ENCODE measurements around the gene GATB.

The GATB gene

DNA sequence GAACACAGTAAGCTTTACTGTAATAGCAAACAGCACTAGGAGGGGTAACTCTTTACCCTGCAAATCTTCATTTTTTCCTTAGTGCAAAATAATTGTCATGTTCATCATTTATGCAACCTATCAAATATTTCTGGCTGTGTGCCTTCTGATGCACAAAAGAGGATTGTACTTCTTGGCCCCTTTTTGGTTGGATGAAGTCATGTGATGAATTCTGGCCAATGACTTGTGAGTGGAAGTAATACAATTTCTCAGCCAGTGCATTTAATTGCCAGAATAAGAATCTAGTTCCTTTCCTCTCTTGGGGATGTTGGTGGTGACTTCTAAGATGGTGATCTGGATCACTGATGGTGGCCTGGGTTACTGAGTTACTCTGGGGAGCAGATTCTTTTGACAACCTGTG lies 37.0 kb upstream of the GATB start:
- POLR2A ChIA-PET, result no interaction called here
- Histone ChIP-seq H3K4me1 (ENCODE audit: control insufficient read depth, insufficient read depth, low read length) (no peaks in the 10 kb centered on the region), H3K9me3 (ENCODE audit: control insufficient read depth, insufficient read depth, low read depth, low read length) (no peaks in the 10 kb centered on the region), H3K27ac (ENCODE audit: extremely low read depth, low read depth, low read length) (no peak overlapping the region), H3K36me3 (ENCODE audit: control insufficient read depth in 2 of 2, insufficient read depth in 1 of 2, low read length in 2 of 2) (no peaks in the 10 kb centered on the region), H3K4me3 (ENCODE audit: low read depth, low read length) (no peak overlapping the region)
- TF ChIP-seq KLF16 (tag by site-specific recombination; IDR thresholded peaks at IDR 0.05) (no peak), ZNF776 (tag by site-specific recombination; IDR thresholded peaks at IDR 0.05; ENCODE audit: borderline replicate concordance) (no peak), PRDM6 (tag by site-specific recombination; IDR thresholded peaks at IDR 0.05) (no peak)
- TF ChIP-seq, protein P1, sequence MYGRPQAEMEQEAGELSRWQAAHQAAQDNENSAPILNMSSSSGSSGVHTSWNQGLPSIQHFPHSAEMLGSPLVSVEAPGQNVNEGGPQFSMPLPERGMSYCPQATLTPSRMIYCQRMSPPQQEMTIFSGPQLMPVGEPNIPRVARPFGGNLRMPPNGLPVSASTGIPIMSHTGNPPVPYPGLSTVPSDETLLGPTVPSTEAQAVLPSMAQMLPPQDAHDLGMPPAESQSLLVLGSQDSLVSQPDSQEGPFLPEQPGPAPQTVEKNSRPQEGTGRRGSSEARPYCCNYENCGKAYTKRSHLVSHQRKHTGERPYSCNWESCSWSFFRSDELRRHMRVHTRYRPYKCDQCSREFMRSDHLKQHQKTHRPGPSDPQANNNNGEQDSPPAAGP (tag by site-specific recombination; IDR thresholded peaks at IDR 0.05), result no peak
- CTCF ChIA-PET, result no interaction called here

- Histone ChIP-seq H3K9me3 (ENCODE audit: control insufficient read depth, insufficient read depth, low read depth, low read length) (no peaks in the 10 kb centered on the region), H3K27ac (ENCODE audit: extremely low read depth, low read depth, low read length) (no peak overlapping the region), H3K36me3 (ENCODE audit: control insufficient read depth in 2 of 2, insufficient read depth in 1 of 2, low read length in 2 of 2) (no peaks in the 10 kb centered on the region), H3K4me3 (ENCODE audit: low read depth, low read length) (no peak overlapping the region), H3K4me1 (ENCODE audit: control insufficient read depth, insufficient read depth, low read length) (no peaks in the 10 kb centered on the region)
- TF ChIP-seq OSR2 (tag by site-specific recombination; IDR thresholded peaks at IDR 0.05) (no peak), ZBTB17 (tag by site-specific recombination; IDR thresholded peaks at IDR 0.05) (no peak), ZNF423 (tag by site-specific recombination; IDR thresholded peaks at IDR 0.05) (no peak), ZNF18 (tag by site-specific recombination; IDR thresholded peaks at IDR 0.05) (no peak), ZFP3 (tag by site-specific recombination; IDR thresholded peaks at IDR 0.05; ENCODE audit: low read depth) (no peak), ZEB2 (tag by site-specific recombination; IDR thresholded peaks at IDR 0.05) (no peak), ZNF529 (tag by site-specific recombination; IDR thresholded peaks at IDR 0.05; ENCODE audit: insufficient replicate concordance) (no peak), MZF1 (tag by site-specific recombination; IDR thresholded peaks at IDR 0.05; ENCODE audit: borderline replicate concordance) (no peak), ZNF175 (tag by site-specific recombination; IDR thresholded peaks at IDR 0.05) (no peak), ZBTB48 (tag by site-specific recombination; IDR thresholded peaks at IDR 0.05) (no peak)
- TF ChIP-seq, protein P2, sequence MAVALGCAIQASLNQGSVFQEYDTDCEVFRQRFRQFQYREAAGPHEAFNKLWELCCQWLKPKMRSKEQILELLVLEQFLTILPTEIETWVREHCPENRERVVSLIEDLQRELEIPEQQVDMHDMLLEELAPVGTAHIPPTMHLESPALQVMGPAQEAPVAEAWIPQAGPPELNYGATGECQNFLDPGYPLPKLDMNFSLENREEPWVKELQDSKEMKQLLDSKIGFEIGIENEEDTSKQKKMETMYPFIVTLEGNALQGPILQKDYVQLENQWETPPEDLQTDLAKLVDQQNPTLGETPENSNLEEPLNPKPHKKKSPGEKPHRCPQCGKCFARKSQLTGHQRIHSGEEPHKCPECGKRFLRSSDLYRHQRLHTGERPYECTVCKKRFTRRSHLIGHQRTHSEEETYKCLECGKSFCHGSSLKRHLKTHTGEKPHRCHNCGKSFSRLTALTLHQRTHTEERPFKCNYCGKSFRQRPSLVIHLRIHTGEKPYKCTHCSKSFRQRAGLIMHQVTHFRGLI (tag by site-specific recombination; IDR thresholded peaks at IDR 0.05), result no peak
- TF ChIP-seq, protein P3, sequence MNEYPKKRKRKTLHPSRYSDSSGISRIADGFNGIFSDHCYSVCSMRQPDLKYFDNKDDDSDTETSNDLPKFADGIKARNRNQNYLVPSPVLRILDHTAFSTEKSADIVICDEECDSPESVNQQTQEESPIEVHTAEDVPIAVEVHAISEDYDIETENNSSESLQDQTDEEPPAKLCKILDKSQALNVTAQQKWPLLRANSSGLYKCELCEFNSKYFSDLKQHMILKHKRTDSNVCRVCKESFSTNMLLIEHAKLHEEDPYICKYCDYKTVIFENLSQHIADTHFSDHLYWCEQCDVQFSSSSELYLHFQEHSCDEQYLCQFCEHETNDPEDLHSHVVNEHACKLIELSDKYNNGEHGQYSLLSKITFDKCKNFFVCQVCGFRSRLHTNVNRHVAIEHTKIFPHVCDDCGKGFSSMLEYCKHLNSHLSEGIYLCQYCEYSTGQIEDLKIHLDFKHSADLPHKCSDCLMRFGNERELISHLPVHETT (tag by site-specific recombination; IDR thresholded peaks at IDR 0.05), result no peak
- CTCF ChIA-PET, result no interaction called here
- POLR2A ChIA-PET, result no interaction called here
Measured at GRCh38 chr4:151797131-151797530, 36.3 kb upstream of the GATB start.

Measured in HEK293 (cell line).